Measurements from ENCODE around the gene KDM7A. TPM values are rescaled to one million over a fixed set of nuclear protein-coding genes. Genes with fewer than 3 reads are reported as not detected.
A peak's percentile ranks its signal among the peaks of the same experiment; 100 is the strongest.

KDM7A gene
- polyA plus RNA-seq, 2 of the 4 experiments (the other 2 are of a cell fraction), result 1.4 to 4.1 TPM

GRCh38 chr7:140192620-140193019 lies 15.8 kb upstream of the KDM7A start (continued):
- TF ChIP-seq, protein P1, sequence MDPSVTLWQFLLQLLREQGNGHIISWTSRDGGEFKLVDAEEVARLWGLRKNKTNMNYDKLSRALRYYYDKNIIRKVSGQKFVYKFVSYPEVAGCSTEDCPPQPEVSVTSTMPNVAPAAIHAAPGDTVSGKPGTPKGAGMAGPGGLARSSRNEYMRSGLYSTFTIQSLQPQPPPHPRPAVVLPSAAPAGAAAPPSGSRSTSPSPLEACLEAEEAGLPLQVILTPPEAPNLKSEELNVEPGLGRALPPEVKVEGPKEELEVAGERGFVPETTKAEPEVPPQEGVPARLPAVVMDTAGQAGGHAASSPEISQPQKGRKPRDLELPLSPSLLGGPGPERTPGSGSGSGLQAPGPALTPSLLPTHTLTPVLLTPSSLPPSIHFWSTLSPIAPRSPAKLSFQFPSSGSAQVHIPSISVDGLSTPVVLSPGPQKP (IDR thresholded peaks at IDR 0.05; ENCODE audit: low read depth, low read length), result no peak
- no peak for TF ChIP-seq JUN (IDR thresholded peaks at IDR 0.05)
- TF ChIP-seq TFCP2L1 (CRISPR knock-in tag; IDR thresholded peaks at IDR 0.05), result no peak
- no peak for TF ChIP-seq MAZ (IDR thresholded peaks at IDR 0.05; ENCODE audit: borderline replicate concordance, low read depth, low read length)
- no peak for TF ChIP-seq HOXA7 (CRISPR knock-in tag; IDR thresholded peaks at IDR 0.05)
- TF ChIP-seq, protein P2, sequence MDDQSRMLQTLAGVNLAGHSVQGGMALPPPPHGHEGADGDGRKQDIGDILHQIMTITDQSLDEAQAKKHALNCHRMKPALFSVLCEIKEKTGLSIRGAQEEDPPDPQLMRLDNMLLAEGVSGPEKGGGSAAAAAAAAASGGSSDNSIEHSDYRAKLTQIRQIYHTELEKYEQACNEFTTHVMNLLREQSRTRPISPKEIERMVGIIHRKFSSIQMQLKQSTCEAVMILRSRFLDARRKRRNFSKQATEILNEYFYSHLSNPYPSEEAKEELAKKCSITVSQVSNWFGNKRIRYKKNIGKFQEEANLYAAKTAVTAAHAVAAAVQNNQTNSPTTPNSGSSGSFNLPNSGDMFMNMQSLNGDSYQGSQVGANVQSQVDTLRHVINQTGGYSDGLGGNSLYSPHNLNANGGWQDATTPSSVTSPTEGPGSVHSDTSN (IDR thresholded peaks at IDR 0.05), result no peak
- TF ChIP-seq CHD2 (IDR thresholded peaks at IDR 0.05; ENCODE audit: low read length, partially characterized antibody), result no peak

DNA sequence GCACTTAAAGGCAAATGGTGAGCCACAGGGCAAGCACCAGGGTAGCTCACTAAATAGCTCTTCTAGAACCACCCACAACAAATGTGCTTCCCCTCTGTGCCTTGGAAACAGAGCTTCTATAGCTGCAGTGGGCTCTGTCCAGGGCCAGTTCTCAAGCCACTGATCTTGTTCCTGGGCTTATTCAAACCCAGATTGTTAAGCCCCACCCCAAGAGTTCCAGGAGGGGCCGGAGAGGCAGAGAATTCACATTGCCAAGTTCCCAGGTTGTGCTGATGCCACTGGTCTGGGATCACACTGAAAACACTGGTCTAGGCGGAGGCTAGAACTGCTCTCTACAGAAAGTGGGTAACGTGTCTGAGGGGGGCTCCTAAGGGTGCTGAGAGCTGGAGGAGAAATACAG lies 15.4 kb upstream of the KDM7A start:
- TF ChIP-seq RCOR1 (IDR thresholded peaks at IDR 0.05; ENCODE audit: low read depth, low read length) (no peak), TP53 (CRISPR knock-in tag; IDR thresholded peaks at IDR 0.05) (no peak), MAFK (IDR thresholded peaks at IDR 0.05; ENCODE audit: partially characterized antibody) (no peak), RAD21 (conservative IDR thresholded peaks at IDR 0.05 in 1 of 2, IDR thresholded peaks at IDR 0.05 in 1 of 2) (no peak), CHD2 (IDR thresholded peaks at IDR 0.05; ENCODE audit: low read length, partially characterized antibody) (no peak), ATOH8 (CRISPR knock-in tag; IDR thresholded peaks at IDR 0.05; ENCODE audit: low read depth) (no peak), NPAS2 (CRISPR knock-in tag; IDR thresholded peaks at IDR 0.05; ENCODE audit: borderline replicate concordance) (no peak), NR3C1 (IDR thresholded peaks at IDR 0.05) (no peak), HOXA7 (CRISPR knock-in tag; IDR thresholded peaks at IDR 0.05) (no peak), FOSL2 (IDR thresholded peaks at IDR 0.05) (no peak), FOSL2 (CRISPR knock-in tag; IDR thresholded peaks at IDR 0.05) (no peak)
- TF ChIP-seq, protein P1 (IDR thresholded peaks at IDR 0.05; ENCODE audit: low read depth, low read length), result no peak
- TF ChIP-seq, protein P3, sequence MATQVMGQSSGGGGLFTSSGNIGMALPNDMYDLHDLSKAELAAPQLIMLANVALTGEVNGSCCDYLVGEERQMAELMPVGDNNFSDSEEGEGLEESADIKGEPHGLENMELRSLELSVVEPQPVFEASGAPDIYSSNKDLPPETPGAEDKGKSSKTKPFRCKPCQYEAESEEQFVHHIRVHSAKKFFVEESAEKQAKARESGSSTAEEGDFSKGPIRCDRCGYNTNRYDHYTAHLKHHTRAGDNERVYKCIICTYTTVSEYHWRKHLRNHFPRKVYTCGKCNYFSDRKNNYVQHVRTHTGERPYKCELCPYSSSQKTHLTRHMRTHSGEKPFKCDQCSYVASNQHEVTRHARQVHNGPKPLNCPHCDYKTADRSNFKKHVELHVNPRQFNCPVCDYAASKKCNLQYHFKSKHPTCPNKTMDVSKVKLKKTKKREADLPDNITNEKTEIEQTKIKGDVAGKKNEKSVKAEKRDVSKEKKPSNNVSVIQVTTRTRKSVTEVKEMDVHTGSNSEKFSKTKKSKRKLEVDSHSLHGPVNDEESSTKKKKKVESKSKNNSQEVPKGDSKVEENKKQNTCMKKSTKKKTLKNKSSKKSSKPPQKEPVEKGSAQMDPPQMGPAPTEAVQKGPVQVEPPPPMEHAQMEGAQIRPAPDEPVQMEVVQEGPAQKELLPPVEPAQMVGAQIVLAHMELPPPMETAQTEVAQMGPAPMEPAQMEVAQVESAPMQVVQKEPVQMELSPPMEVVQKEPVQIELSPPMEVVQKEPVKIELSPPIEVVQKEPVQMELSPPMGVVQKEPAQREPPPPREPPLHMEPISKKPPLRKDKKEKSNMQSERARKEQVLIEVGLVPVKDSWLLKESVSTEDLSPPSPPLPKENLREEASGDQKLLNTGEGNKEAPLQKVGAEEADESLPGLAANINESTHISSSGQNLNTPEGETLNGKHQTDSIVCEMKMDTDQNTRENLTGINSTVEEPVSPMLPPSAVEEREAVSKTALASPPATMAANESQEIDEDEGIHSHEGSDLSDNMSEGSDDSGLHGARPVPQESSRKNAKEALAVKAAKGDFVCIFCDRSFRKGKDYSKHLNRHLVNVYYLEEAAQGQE (IDR thresholded peaks at IDR 0.05), result no peak
- Histone ChIP-seq H3K27ac (no peak overlapping the region), H3K9me3 (no peaks in the 10 kb centered on the region), H3K4me2 (no peak overlapping the region), H3K4me1 (no peaks in the 10 kb centered on the region), H3K4me3 (no peak overlapping the region)
- 78% methylated on average over 3 of the region's 3 CpGs for WGBS (ENCODE audit: missing lambda C conversion rate)
- ATAC-seq, result 0 out of 6 replicates have a peak, but pooled peaks of 1 of the 2 experiments have one; percentile 19
- no peak for DNase-seq (ENCODE audit: low read depth in 1 of 2, low spot score in 1 of 2)
- FAIRE-seq, result no peak
- ChIA-PET CTCF (interaction anchor here (1.2 kb wide), 2 partner anchors 10 to 15 kb away, joined by 3 to 4 read pairs; no protein-coding TSS in a partner anchor), POLR2A (no interaction called here)

Measured in A549 (cell line).